ENCODE results near the gene MPPE1.

- TF ChIP-seq, protein P1, sequence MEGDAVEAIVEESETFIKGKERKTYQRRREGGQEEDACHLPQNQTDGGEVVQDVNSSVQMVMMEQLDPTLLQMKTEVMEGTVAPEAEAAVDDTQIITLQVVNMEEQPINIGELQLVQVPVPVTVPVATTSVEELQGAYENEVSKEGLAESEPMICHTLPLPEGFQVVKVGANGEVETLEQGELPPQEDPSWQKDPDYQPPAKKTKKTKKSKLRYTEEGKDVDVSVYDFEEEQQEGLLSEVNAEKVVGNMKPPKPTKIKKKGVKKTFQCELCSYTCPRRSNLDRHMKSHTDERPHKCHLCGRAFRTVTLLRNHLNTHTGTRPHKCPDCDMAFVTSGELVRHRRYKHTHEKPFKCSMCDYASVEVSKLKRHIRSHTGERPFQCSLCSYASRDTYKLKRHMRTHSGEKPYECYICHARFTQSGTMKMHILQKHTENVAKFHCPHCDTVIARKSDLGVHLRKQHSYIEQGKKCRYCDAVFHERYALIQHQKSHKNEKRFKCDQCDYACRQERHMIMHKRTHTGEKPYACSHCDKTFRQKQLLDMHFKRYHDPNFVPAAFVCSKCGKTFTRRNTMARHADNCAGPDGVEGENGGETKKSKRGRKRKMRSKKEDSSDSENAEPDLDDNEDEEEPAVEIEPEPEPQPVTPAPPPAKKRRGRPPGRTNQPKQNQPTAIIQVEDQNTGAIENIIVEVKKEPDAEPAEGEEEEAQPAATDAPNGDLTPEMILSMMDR (IDR thresholded peaks at IDR 0.05 in 2 of 3, conservative IDR thresholded peaks at IDR 0.05 in 1 of 3; ENCODE audit: borderline replicate concordance in 1 of 3, insufficient read depth in 1 of 3, low read depth in 2 of 3, low read length in 2 of 3): no peak
- TF ChIP-seq POLR2AphosphoS5 (IDR thresholded peaks at IDR 0.05; ENCODE audit: low read depth, low read length): no peak
These were observed 1.5 kb upstream of the MPPE1 start for GRCh38 chr18:11909591-11910026.

All from HCT116 (cell line).